ENCODE data around the gene CIB4.

DNA sequence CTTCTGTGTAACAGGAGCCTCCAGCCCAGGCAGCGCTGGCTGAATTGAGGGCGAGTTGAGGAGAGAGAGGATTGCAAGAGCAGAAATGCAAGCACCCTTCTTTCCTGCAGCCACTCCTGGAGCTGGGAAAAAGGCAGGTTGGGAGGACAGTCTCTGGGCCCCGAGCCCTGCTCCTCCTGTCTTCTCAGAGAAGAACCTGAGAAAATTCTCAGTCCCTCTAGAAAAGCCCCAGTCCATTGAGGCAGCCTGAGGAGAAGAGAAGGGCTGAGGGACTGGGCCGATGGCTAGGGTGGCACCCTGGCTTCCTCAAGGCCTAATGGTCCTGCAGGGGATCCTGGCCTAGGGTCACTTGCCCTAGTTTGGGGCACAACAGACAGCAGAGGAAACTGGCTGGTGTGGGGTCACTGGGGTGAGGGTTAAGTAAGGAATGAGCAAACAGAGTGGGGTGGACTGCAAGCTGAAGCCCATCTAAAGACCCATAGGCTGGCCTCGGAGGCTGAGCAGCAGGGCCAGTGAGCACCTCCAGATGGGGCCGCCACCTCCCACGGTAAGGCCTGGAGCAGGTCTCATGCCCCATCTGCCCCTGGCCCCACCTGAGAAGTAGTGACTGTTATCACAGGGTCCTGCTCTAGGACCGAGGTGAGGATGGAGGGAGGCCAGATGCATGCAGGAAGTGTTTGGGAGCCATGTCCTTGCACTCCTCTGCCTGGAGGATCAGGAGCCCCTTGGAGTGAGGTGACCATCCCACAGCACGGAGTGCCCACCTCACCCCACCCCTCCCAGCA is 12.4 kb downstream of the CIB4 start:
- no peak for TF ChIP-seq EZH2 (IDR thresholded peaks at IDR 0.05; ENCODE audit: borderline replicate concordance, insufficient read depth, low read depth, low read length, poor library complexity, severe bottlenecking)
- TF ChIP-seq, protein P1, sequence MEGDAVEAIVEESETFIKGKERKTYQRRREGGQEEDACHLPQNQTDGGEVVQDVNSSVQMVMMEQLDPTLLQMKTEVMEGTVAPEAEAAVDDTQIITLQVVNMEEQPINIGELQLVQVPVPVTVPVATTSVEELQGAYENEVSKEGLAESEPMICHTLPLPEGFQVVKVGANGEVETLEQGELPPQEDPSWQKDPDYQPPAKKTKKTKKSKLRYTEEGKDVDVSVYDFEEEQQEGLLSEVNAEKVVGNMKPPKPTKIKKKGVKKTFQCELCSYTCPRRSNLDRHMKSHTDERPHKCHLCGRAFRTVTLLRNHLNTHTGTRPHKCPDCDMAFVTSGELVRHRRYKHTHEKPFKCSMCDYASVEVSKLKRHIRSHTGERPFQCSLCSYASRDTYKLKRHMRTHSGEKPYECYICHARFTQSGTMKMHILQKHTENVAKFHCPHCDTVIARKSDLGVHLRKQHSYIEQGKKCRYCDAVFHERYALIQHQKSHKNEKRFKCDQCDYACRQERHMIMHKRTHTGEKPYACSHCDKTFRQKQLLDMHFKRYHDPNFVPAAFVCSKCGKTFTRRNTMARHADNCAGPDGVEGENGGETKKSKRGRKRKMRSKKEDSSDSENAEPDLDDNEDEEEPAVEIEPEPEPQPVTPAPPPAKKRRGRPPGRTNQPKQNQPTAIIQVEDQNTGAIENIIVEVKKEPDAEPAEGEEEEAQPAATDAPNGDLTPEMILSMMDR (IDR thresholded peaks at IDR 0.05): no peak

Measured in B cell (primary cell).